HFF-Myc (cell line): ENCODE data around the gene PPIH.
A peak's percentile ranks its signal among the peaks of the same experiment; 100 is the strongest.
"Not testable (repeated sequence)": the region's sequence is repeated elsewhere in the genome, so short reads cannot be mapped to it uniquely, and the experiment has no call there.

Source experiments
- DNase-seq: peaks from one replicate; pipeline ENCODE4 v3.0.0-alpha.2; 2011; ENCODE audit warnings: low read depth; ENCODE audit errors: extremely low read depth
- H3K4me3 ChIP-seq: replicated peaks from 2 replicates; pipeline ENCODE4 v1.5.1; 2011; ENCODE audit warnings: low read depth, mild to moderate bottlenecking, control low read depth, low read length
- CTCF ChIP-seq: IDR thresholded peaks from 2 replicates; pipeline ENCODE4 v1.5.1; 2012; ENCODE audit warnings: mild to moderate bottlenecking, low read depth, low read length, control low read depth; ENCODE audit errors: missing control alignments

The PPIH gene

GRCh38 chr1:42675467-42675866, 17.2 kb downstream of the PPIH start:
- no peak for DNase-seq
- no peak for TF ChIP-seq CTCF

DNA sequence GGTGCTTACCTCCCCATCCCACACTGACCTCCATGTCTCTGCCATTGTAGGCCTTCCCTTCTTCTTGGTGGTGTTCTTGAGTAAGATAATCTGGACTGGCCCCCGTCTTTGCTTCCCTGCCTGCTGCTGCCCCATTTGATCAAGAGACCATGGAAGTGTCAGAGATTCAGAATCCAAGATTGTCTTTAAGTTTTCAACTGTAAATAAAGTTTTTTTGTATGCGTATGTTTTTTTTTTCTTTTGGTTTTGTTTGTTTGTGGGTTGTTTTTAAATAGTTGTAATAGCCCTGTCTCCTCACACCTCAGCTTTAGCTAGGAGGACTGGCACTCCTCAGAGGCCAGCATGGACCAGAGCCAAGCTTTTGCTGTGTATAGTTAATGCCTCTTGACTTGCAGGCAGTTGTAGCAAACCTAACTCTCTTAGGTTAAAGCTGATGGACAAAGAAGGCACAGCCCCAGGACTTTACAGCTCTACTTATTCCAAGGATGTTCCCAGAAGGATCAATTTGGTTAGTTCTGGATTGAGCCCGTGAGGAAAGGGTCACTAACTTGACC, 18.4 kb downstream of the PPIH start:
- TF ChIP-seq CTCF = no peak
- H3K4me3 ChIP-seq = no peak overlapping the region
- no peak for DNase-seq

More at GRCh38 chr1:42675467-42675866, 17.2 kb downstream of the PPIH start:
- H3K4me3 ChIP-seq = no peak overlapping the region

DNA sequence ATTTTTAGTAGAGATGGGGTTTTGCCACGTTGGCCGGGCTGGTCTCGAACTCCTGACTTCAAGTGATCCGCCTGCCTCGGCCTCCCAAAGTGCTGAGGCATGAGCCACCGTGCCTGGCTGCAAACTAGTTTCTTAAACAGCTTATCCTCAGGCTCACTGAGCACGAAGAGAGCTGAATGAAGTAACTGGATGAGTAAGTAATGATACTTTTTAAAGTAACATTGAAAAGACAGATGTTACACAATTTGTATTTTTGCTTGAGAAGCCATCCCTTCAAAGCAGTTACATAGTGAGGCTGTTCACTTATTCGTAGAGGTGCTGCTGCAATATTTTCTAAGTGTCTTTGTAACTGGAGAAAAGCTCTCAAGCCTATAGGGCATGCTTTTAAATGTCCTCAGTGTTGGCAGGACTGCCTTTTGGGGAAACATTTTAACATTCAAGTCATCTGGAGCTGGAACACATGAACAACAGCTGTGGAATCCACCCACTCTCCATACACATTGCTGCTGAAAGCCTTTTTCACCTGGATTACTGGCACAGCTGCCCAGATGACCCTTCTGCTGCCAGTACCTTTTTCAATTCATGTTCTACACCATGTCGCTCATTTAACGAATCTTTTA, 21.3 kb downstream of the PPIH start:
- H3K4me3 ChIP-seq = peak overlapping the region; percentile 92; the same call in 1 of the 2 replicates
- peak; percentile 54 for DNase-seq
- TF ChIP-seq CTCF = no peak

DNA sequence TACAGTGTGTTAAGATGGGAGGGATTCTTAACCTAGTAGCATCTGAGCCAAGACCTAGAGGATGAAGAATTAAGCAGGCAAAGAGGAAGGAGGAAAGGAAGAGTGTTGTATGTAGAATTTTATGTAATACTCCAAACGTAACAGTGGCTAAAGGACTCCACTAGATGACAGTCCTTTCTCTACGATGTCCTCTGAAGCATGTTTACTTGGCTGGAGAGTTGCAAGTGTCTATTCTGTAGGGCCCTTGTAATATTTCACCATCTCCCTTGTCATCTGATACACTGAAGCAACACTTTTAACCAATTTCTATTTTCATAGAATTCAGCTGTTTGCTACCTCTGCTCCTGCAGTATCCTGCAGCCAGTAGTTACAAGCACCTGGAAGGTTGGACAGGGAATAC, 21.8 kb downstream of the PPIH start:
- no peak for DNase-seq
- H3K4me3 ChIP-seq = peak overlapping the region; percentile 92
- TF ChIP-seq CTCF = no peak

DNA sequence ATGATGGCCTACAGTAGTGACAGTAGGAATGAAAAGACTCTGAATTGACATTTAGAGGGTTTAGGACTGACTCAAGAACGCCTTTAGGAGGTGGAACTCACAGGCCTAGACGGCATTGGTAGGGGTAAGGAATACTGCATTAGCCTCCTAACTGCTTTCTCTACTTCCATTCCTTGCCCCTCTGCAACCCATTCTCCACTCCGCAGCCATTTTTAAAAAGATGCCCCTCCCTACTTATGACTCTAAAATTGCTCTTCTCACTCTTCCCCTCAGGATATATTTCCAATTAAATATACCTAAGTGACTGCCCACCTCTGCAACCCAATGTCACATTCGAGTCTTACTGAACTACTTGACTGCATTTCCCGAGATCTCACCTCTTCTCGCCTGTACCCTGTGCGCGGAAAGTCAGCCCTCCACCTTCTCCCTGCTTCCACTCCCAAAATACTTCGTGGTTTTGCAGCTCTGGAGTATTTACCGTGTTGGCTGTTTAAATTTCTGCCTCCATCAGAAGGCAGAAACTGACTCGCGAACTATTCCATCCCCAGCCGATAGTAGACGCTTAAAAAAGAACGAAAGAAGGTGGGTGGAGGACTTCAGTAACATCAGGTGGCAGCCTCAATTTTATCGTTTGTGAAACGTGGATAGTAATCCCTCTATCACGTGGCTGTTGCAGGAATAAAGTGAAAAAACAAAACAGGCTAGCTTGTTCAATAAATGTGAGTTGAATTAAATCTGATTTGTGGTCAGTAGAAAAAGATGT, 22.9 kb downstream of the PPIH start:
- TF ChIP-seq CTCF = no peak
- no peak for DNase-seq
- H3K4me3 ChIP-seq = peak overlapping the region; percentile 92

DNA sequence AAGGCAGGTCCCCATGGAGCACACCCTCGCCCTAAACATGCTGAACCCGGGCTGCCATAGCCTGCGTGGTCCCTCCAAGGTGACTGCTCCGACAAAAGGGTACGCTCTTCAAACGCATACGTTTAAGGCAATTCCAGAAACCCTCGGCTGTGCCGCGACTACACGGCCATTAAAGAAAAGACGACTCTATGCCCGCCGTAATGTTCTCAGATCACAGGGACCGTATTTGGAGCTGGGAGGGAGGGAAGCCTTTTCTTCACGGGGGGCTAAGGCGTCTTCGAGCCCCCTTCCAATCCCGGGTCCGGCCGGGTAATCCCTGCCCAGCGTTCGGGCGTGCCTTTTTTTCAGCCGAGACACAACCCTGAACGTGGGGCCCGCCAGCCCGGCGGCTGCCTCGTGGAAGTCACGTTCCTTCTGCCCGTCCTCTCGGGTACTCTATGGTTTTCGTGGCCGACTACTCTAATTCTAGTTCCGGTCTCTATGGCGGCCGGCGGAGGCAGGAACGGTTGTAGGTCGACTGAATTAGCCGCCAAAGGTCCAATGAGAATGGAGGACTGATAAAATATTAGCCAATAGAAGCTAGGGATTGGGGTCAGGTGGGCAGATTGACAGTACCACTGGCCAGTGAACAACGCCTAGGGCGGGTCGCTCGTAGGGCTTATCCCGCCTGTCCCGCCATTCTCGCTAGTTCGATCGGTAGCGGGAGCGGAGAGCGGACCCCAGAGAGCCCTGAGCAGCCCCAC, 23.7 kb downstream of the PPIH start, which contains the start of gene YBX1:
YBX1 (plus strand) TSS at position 678 of the 743 bp plus-strand sequence. CDS start 148 bp downstream, outside the sequence.
- peak; percentile 98 for DNase-seq
- no peak for TF ChIP-seq CTCF
- H3K4me3 ChIP-seq = peak within 1 kb of the TSS; percentile 92

DNA sequence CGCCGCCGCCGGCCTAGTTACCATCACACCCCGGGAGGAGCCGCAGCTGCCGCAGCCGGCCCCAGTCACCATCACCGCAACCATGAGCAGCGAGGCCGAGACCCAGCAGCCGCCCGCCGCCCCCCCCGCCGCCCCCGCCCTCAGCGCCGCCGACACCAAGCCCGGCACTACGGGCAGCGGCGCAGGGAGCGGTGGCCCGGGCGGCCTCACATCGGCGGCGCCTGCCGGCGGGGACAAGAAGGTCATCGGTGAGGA, 24.2 kb downstream of the PPIH start:
- not testable (repeated sequence) for DNase-seq

More for the DNA sequence above, 24.2 kb downstream of the PPIH start:
- peak overlapping the region; percentile 92 for H3K4me3 ChIP-seq
